Dermis microvascular lymphatic vessel endothelial cell (primary cell): ENCODE measurements around the gene P2RY2. TPM values are rescaled to one million over a fixed set of nuclear protein-coding genes. Genes with fewer than 3 reads are reported as not detected.

Experiments
- DNase-seq, 2 donors: peaks; one replicate each; pipeline versions ENCODE4 v3.0.0 to v3.0.0-alpha.2; 2010; ENCODE audit warnings: low read depth in 2 of 2
- total RNA-seq: library from RNA; depleted of rRNA; stranded (reverse); fragments of >200 nt; gene quantifications from 2 replicates; pipeline ENCODE4 v1.2.1, GENCODE V29; 2014

P2RY2 gene
- 0.25 and 0.64 TPM in 2 replicates for total RNA-seq

DNA sequence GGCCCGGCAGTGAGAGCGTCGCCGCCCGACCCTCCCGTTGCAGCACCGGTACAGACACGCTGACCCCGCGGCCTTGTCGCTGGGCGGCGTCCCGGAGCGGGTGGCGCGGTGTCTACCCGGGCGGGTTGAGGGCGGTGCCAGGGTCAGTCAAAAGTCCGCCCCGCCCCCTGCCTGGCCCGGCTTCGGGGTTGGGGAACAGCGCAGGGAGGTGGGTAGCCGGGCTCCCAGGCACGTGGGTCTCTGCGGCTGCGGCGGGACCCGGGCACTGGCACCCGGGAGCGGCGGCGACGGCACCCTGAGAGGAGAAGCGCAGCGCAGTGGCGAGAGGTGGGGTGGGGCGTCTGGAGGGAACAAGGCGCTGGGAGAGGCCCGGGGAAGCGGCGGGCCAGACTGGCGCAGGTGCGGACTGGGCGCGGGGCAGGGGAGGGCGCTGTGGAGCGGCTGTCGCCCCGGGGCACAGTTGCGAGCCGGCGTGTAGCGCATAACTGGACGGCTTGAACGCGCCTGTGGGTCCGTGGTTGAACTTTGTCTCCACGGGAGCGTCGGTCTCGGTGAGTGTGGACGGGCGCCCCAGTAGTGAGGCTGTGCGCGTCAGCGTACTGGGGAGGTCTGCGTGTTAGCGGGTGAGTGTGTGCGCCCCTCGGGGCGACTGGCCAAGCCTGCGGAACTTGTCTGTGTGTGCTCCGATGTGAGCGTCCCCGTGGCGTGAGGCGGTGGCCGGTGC lies at the start of gene P2RY2:
TSS of gene P2RY2 (plus strand) at position 176 of the 724 bp plus-strand sequence. CDS start 15,879 bp downstream, outside the sequence.
- peak in 1 of 2 donors; percentile 60 for DNase-seq

DNA sequence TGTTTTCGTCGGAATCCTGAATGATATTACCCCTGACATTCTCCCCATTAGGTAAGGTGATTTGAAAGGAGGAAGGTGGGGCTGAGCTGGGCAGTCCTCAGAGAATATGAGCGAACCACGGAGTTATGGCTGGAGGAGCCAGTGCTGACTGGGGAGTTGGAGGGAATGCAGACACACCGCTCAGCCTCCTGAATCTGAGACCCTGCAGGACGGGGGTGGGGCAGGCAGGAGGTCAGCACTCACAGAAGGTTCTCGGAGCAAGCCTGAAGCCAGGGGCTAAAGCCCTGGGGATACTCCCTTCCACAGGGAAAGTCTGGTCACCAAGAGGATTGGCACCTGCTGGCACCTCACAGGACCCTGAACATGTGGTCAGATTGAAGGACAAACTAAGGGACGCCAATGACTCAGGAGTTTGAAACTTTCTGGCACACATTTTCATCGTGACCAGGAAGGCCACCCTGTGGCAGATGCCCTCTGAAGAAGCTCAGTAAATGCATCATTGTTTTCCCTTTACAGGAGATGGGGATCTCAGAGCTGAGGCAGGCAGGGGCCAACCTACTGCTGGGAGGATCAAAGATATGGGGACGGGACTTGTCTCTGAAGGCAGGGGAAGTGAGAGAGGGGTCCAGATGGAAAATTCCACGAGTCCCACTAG lies 49.0 kb upstream of the P2RY2 start:
- DNase-seq, result no peak

DNA sequence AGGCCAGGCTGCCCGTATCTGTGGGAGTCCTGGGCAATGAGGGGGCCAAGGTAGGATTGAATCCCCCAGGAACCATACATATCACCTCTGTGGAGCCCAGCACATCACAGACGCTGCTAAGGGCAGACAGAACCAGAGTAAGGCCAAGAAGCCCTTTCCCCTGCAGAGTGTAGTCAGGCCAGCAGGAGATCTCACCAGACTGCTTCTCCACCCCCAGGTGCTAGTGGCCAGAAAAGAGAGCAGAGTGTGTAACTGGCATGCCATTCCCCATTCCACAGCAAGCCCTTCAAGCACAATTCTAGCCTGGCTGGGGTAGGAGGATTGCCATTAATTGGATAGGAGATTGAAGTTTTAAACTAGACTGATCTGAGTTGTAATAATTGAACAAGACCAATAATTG lies 47.9 kb upstream of the P2RY2 start:
- no peak for DNase-seq

GRCh38 chr11:73171436-73172161 lies 46.5 kb upstream of the P2RY2 start:
- no peak for DNase-seq

DNA sequence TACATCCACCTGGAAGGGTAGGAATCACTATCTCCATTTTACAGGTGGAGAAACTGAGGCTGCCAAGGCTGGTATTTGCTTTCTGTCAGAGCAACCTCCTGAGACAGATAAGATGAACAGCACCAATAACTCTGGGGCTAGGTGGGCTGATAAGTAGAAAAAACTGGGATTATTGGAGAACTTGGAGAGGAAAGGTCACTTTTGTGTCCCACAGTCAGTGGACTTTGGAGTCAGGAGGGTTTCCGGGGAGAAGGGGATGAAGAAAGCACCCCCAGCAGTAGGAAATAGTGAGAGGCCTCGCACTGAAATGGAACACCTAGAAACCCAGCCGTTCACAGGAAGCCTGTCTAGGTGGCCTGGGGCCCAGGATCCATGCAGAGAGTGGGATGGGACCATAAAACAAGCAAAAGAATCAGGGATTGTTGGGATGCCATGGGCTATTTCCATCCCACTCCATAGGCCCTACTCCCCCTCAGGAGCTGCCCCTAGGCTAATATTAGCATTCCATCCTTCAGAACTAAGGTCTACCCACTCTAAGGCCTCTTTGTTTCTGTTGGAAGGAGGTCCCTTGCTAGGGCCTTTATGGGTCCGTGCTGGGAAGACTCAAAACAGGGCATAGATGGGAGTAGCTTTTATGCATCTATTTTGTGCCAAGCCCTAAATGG lies 45.0 kb upstream of the P2RY2 start:
- no peak for DNase-seq

GRCh38 chr11:73173755-73174494 lies 44.2 kb upstream of the P2RY2 start:
- DNase-seq, result no peak

DNA sequence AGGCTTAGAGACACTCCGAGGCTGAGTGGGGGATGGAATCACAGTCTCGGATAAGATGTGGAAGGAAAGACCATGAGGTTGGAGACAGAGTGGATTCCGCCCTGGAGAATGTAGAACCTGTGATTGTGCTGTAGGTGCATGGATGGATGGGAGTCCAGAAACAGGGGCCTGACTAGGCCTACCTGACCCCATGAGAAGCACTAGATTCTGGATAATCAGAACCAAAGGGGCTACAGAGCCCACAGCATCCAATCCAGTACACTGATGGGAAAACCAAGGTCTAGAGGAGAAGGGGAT lies 43.6 kb upstream of the P2RY2 start:
- no peak for DNase-seq

DNA sequence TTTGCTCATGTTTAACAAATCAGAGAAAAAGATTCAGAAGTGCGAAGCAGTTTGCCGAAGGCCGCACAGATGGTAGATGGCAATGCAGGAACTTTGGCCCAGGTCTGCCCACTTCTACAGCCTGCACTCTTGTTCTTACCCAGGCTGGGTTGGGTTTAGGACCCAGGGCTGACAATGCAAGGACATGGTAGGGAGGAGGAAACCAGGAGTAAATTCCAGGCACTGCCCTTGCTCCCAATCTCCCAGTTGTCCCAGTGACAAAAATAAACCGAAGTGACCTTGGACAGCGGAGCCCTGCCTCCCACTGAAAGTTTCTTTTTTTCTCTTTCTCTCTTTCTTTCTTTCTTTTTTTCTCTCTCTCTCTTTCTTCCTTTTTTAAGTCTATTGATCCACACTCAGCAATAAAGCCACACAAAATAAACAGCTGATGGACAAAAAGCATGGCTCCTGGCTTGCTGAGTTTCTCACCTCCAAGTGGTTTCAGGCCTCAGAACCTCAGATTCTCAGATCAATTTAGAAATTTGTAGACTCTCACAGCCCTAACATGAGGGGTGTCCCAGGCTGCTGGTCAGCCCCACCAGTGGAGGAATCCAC lies 42.4 kb upstream of the P2RY2 start:
- DNase-seq, result no peak

GRCh38 chr11:73176145-73176873 lies 41.8 kb upstream of the P2RY2 start:
- DNase-seq, result no peak

DNA sequence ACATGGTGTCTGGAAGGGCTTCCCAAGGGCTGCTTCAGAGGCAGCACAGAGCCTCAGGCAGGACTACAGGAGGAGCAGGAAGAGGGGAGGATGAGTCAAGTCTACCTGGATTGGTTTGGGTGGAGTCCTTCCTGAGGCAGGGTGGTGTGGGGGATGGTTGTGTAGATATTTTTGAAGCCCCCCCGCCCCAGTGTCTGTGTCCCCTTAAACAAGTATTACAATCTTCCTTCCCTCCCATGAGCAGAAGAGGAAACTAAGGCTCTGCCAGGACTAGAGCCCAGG lies 41.3 kb upstream of the P2RY2 start:
- DNase-seq, result no peak

GRCh38 chr11:73177380-73177777 lies 40.7 kb upstream of the P2RY2 start:
- DNase-seq, result peak in 1 of 2 donors; percentile 73

DNA sequence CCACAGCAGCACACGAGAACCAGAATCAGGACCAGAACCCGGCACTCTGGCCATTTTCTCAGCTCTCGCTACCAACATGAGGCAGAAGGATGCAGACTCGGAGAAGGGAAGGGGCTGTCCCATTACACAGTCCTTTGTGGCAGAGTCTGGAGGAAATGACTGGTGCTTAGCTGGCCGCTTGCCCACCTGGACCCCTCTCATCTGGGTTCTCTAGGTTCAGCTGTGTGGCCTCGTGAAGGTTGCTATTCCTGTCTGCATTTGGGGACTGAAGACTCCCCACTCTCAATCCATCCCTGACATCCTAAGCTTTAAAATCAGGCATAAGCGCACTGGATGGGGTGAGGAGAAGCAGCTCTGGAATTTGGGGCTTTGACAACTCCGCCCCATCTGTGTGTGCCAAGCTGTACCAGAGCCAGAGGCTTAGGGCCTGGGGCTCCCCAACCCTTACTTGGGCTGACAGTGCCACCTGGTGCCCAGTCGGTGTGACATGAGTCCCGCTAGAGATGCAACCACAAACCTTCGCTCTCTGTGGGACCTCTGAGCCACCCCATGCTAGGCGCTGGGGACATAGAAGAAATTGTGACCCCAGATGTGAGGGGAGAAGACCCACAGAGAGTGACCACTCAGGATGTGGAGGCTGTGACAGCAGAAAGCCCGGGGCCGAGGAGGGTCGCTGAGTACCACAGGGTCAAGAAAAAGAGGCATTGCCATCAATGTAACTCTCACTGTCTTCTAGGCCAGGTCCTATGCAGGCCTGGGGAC lies 40.1 kb upstream of the P2RY2 start:
- peak; percentile 74 to 91 for DNase-seq

- no peak for DNase-seq
These were observed 39.4 kb upstream of the P2RY2 start for GRCh38 chr11:73178681-73179080.

GRCh38 chr11:73182824-73183321 lies 35.2 kb upstream of the P2RY2 start:
- no peak for DNase-seq

DNA sequence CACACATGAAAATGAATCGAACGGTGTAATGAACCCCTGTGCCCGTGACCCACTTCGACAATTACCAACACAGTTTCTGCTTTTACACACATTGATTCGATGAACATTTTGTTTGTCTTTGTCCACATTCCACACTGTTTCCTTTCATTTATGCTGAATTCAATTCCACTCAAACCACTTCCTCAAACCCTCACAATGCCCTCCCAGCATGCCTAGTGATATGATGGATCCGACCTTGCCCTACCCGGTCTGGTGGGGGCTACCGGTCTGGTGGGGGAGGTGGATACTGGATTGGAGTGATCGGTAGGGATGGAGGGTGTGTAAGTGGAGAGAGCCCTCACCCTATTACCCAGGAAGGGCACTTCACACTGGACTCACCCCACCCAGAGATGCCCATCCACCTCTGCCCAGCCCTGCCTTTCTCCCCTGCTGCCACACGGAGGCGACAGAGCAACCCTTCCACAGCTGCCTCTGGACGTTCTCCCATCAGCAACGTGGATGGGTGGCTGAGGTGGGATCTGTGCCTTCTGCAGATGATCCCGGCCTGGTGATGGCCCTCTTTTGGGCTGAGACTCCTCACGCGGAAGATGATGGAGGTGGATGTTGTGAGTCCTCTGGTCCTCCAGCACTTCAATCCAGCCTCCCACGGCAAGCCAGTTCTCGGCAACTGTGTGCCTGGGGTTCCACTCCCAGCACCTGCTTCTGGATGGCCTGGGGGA lies 33.0 kb upstream of the P2RY2 start:
- peak; percentile 39 to 68 for DNase-seq

DNA sequence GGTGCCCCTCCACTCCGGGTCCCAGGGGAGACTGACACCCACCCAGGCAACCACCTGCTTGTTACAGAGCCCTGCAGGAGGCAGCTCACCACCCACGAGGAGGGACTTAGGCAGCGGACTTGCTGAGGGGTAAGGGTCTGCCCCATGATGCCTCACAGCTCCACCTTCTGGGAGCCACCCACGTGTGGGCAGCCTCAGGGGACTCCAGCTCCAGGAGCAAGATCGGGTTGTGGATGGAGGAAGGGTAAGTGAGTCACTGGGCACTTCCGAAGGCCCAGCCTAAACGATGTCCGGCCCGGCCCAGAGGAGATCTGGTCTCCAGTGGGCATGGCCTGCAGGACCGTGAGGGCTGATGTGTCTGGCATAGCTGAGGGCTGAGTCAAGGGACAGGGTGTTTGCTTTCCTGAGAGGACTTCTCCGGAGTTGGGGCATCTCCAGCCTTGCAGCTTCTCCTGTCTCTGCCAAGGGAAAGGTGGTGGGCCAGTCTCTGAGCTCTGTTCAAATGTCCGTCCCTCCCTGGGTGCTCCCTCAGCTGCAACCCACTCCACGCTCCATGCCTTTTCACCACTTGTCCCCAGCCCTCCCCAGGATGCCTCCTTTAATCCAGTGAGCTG lies 32.3 kb upstream of the P2RY2 start:
- peak in 1 of 2 donors; percentile 62 for DNase-seq

DNA sequence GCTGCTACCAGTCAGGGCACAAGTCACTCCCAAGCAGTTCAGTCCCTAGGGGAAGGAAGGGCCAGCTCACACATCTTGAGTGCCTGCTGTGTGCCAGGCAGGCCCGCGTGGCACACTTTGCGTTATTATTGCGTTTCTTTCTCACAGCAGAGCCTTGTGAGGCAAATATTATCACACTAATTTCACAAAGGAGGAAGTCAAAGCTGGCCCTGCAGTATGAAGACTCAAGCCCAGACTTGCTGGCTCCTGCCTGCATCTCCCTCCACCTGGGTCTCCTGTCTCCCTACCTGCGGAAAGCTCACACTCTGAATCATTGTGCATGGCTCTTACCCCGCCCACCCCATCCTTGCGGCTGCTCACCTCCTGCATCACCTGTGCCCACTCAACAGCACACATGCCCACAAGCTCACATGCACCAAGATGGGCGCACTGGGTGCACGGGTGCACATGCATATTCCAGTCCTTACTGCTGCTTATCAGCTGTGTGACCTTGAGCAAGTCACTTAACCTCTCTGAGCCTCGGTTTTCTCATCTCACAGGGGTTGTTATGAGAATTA lies 31.7 kb upstream of the P2RY2 start:
- DNase-seq, result no peak

DNA sequence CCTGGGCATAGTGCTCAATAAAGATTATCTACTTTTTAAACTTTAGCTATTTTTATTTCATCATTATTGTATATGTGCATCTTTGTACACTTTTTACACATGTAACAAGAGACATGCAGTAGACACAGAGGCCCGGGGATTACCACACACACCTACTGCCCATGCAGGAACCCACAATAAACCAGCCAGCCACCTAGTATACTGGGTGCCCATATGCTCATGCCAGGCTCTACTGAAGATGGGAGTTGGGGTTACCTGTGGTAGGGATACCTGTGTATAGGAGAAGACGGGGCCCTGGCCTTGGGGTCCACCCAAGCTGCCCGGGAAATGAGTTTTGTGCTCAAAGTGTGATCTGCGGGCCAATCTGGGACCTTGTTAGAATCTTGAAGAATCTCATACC lies 31.2 kb upstream of the P2RY2 start:
- DNase-seq, result no peak
